Trophoblast cell (in vitro differentiated cells and primary cell): ENCODE data around the gene SDK2.

Experiments
- DNase-seq, 2 donors: peaks; one replicate each; pipeline ENCODE4 v3.0.0-alpha.2; 2016
- H2AFZ ChIP-seq: 2 replicates; pipeline ENCODE4 v1.6.1; 2013; ENCODE audit warnings: low read length, moderate library complexity, mild to moderate bottlenecking; ENCODE audit not compliant: insufficient read depth, poor library complexity
- H2AK5ac ChIP-seq: 2 replicates; pipeline ENCODE4 v1.6.1; 2013; ENCODE audit warnings: mild to moderate bottlenecking, low read length
- H2BK120ac ChIP-seq: 2 replicates; pipeline ENCODE4 v1.6.1; 2013; ENCODE audit warnings: low read length, mild to moderate bottlenecking, moderate library complexity; ENCODE audit not compliant: insufficient read depth, poor library complexity
- H2BK12ac ChIP-seq: 2 replicates; pipeline ENCODE4 v1.6.1; 2013; ENCODE audit warnings: mild to moderate bottlenecking, low read length, moderate library complexity
- H2BK5ac ChIP-seq: 2 replicates; pipeline ENCODE4 v1.6.1; 2013; ENCODE audit warnings: low read length, low read depth, moderate library complexity, mild to moderate bottlenecking; ENCODE audit not compliant: poor library complexity
- H3K14ac ChIP-seq: 2 replicates; pipeline ENCODE4 v1.6.1; 2013; ENCODE audit warnings: mild to moderate bottlenecking, low read length
- H3K18ac ChIP-seq: 2 replicates; pipeline ENCODE4 v1.6.1; 2013; ENCODE audit warnings: mild to moderate bottlenecking, low read length
- H3K23ac ChIP-seq: 2 replicates; pipeline ENCODE4 v1.6.1; 2013; ENCODE audit warnings: low read length
- H3K27ac ChIP-seq: 2 replicates; pipeline ENCODE4 v1.5.1; 2013; ENCODE audit warnings: low read depth, mild to moderate bottlenecking, inconsistent platforms, low read length, moderate library complexity
- H3K27me3 ChIP-seq: 2 replicates; pipeline ENCODE4 v1.6.1; 2013; ENCODE audit warnings: inconsistent platforms, mild to moderate bottlenecking, low read length, moderate library complexity; ENCODE audit not compliant: insufficient read depth
- H3K36me3 ChIP-seq, 2 experiments: 1 replicate in 1 of 2; 2 replicates in 1 of 2; pipeline ENCODE4 v1.6.1; 2013; ENCODE audit warnings: low read length in 2 of 2, mild to moderate bottlenecking in 2 of 2, moderate library complexity in 1 of 2; ENCODE audit not compliant: insufficient read depth in 2 of 2, control insufficient read depth in 1 of 2
- H3K4ac ChIP-seq: 2 replicates; pipeline ENCODE4 v1.6.1; 2013; ENCODE audit warnings: low read depth, mild to moderate bottlenecking, low read length, moderate library complexity
- H3K4me1 ChIP-seq, 2 experiments: 1 replicate in 1 of 2; 2 replicates in 1 of 2; pipeline ENCODE4 v1.6.1; 2013; ENCODE audit warnings: low read length in 2 of 2, mild to moderate bottlenecking in 2 of 2, moderate library complexity in 1 of 2; ENCODE audit not compliant: insufficient read depth in 2 of 2, control insufficient read depth in 1 of 2
- H3K4me2 ChIP-seq: 2 replicates; pipeline ENCODE4 v1.6.1; 2013; ENCODE audit warnings: inconsistent platforms, mild to moderate bottlenecking, low read length, moderate library complexity
- H3K4me3 ChIP-seq: 2 replicates; pipeline ENCODE4 v1.5.1; 2013; ENCODE audit warnings: mild to moderate bottlenecking, low read depth, low read length, inconsistent platforms
- H3K79me1 ChIP-seq: one replicate; pipeline ENCODE4 v1.6.1; 2013; ENCODE audit warnings: low read length
- H3K79me2 ChIP-seq: 2 replicates; pipeline ENCODE4 v1.6.1; 2013; ENCODE audit warnings: low read length, mild to moderate bottlenecking; ENCODE audit not compliant: control insufficient read depth, insufficient read depth, poor library complexity
- H3K9ac ChIP-seq: 2 replicates; pipeline ENCODE4 v1.6.1; 2013; ENCODE audit warnings: mild to moderate bottlenecking, low read length
- H3K9me3 ChIP-seq: 2 replicates; pipeline ENCODE4 v1.6.1; 2013; ENCODE audit warnings: low read depth, mild to moderate bottlenecking, control low read depth, inconsistent platforms, low read length; ENCODE audit not compliant: insufficient read depth
- H4K12ac ChIP-seq: 2 replicates; pipeline ENCODE4 v1.6.1; 2013; ENCODE audit warnings: low read depth, mild to moderate bottlenecking, low read length, moderate library complexity
- H4K8ac ChIP-seq: 2 replicates; pipeline ENCODE4 v1.6.1; 2013; ENCODE audit warnings: low read depth, mild to moderate bottlenecking, low read length, moderate library complexity
- H4K91ac ChIP-seq: one replicate; pipeline ENCODE4 v1.6.1; 2013; ENCODE audit warnings: low read depth, mild to moderate bottlenecking, low read length, moderate library complexity
- WGBS: extraction: QIAGEN DNeasy Blood & Tissue Kit; methylation state at CpG from one replicate; pipeline ENCODE4 v1.1.7; 2013; ENCODE audit warnings: missing lambda C conversion rate; ENCODE audit not compliant: insufficient read length, insufficient coverage; ENCODE audit errors: extremely low coverage; 5-methylcytosine and 5-hydroxymethylcytosine counted together

Gene SDK2

DNA sequence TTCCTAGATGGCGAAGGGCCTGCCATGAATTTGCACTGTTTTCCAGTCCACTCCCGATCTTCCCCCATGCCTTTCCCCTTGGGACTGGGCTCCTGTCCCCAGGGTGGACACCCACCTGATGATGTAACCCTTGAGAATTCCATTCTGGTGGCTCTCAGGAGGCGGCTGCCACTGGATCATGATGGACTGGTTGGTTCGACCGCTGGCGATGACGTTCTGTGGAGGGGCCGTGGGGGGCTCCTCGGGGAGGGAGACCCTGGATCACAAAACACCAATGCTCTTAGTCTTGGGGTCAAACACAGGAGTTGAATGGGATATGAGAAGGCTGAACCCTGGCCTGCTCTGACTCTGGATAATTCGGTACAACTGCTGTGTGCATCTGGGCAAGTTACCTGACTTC is 225.2 kb downstream of the SDK2 start:
- H3K36me3 ChIP-seq = peaks cover 20 to 22% of the 10 kb centered on the region in 2 experiments
- H3K4me1 ChIP-seq = no peaks in the 10 kb centered on the region
- no peak overlapping the region for H3K27ac ChIP-seq
- no peak overlapping the region for H4K91ac ChIP-seq
- WGBS = no CpG with 5 or more reads among the region's 10 CpGs
- H3K79me2 ChIP-seq = no peaks in the 10 kb centered on the region
- no peak overlapping the region for H2BK5ac ChIP-seq
- H3K27me3 ChIP-seq = no peaks in the 10 kb centered on the region
- no peak overlapping the region for H3K4me2 ChIP-seq
- DNase-seq = no peak
- H3K79me1 ChIP-seq = no peaks in the 10 kb centered on the region
- no peak overlapping the region for H3K4me3 ChIP-seq
- H3K14ac ChIP-seq = no peak overlapping the region
- no peak overlapping the region for H4K12ac ChIP-seq
- H3K23ac ChIP-seq = no peak overlapping the region
- H3K9me3 ChIP-seq = no peaks in the 10 kb centered on the region
- no peak overlapping the region for H2BK12ac ChIP-seq
- H3K4ac ChIP-seq = no peak overlapping the region
- no peak overlapping the region for H2AFZ ChIP-seq
- no peak overlapping the region for H2BK120ac ChIP-seq
- no peak overlapping the region for H3K18ac ChIP-seq
- no peak overlapping the region for H3K9ac ChIP-seq
- H4K8ac ChIP-seq = no peak overlapping the region
- no peak overlapping the region for H2AK5ac ChIP-seq

- WGBS = no CpG with 5 or more reads among the region's 15 CpGs
- Histone ChIP-seq H2BK120ac (no peak overlapping the region), H3K23ac (no peak overlapping the region), H3K4me3 (no peak overlapping the region), H3K36me3 (peaks cover 7 to 14% of the 10 kb centered on the region in 2 experiments), H4K12ac (no peak overlapping the region), H2AFZ (no peak overlapping the region), H3K9ac (no peak overlapping the region), H3K27ac (no peak overlapping the region), H2BK5ac (no peak overlapping the region), H3K9me3 (no peaks in the 10 kb centered on the region), H3K4me2 (no peak overlapping the region), H2BK12ac (no peak overlapping the region), H3K27me3 (no peaks in the 10 kb centered on the region), H3K18ac (no peak overlapping the region), H4K91ac (no peak overlapping the region), H4K8ac (no peak overlapping the region), H3K4ac (no peak overlapping the region), H2AK5ac (no peak overlapping the region), H3K79me2 (no peaks in the 10 kb centered on the region), H3K79me1 (no peaks in the 10 kb centered on the region), H3K14ac (no peak overlapping the region), H3K4me1 (no peaks in the 10 kb centered on the region)
- DNase-seq = no peak
These were observed 228.5 kb downstream of the SDK2 start for GRCh38 chr17:73415782-73416181.

- WGBS = no CpG with 5 or more reads among the region's 20 CpGs
- no peak overlapping the region for H2BK120ac ChIP-seq
- H2AFZ ChIP-seq = no peak overlapping the region
These were observed 229.9 kb downstream of the SDK2 start for GRCh38 chr17:73414171-73414955.

DNA sequence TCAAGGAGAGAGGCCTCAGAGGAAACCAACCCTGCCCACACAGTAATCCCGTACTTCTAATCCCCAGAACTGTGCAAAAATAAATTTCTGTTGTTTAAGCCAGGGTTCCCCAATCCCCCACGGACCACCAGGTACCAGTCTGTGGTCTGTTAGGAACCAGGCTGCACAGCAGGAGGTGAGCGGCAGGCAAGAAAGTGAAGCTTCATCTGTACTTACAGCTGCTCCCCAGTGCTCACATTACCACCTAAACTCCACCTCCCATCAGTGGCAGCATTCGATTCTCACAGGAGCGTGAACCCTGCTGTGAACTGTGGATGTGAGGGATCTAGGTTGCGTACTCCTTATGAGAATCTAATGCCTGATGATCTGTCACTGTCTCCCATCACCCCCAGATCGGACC is 231.3 kb downstream of the SDK2 start:
- no peak overlapping the region for H2BK12ac ChIP-seq
- H3K23ac ChIP-seq = no peak overlapping the region
- no peaks in the 10 kb centered on the region for H3K79me1 ChIP-seq
- no peak overlapping the region for H3K27ac ChIP-seq
- H3K4me3 ChIP-seq = no peak overlapping the region
- no peak overlapping the region for H3K4ac ChIP-seq
- no CpG with 5 or more reads among the region's 7 CpGs for WGBS
- H2AFZ ChIP-seq = no peak overlapping the region
- H3K9ac ChIP-seq = no peak overlapping the region
- no peak overlapping the region for H2BK5ac ChIP-seq
- H3K79me2 ChIP-seq = no peaks in the 10 kb centered on the region
- DNase-seq = no peak
- no peak overlapping the region for H2AK5ac ChIP-seq
- peaks cover 4 to 11% of the 10 kb centered on the region in 2 experiments for H3K36me3 ChIP-seq
- no peak overlapping the region for H4K12ac ChIP-seq
- H3K14ac ChIP-seq = no peak overlapping the region
- no peaks in the 10 kb centered on the region for H3K27me3 ChIP-seq
- no peak overlapping the region for H4K8ac ChIP-seq
- no peak overlapping the region for H3K4me2 ChIP-seq
- no peaks in the 10 kb centered on the region for H3K4me1 ChIP-seq
- H3K9me3 ChIP-seq = no peaks in the 10 kb centered on the region
- no peak overlapping the region for H3K18ac ChIP-seq
- H4K91ac ChIP-seq = no peak overlapping the region
- H2BK120ac ChIP-seq = no peak overlapping the region

More at GRCh38 chr17:73414171-73414955, 229.9 kb downstream of the SDK2 start:
- no peak overlapping the region for H3K9ac ChIP-seq
- no peaks in the 10 kb centered on the region for H3K9me3 ChIP-seq
- H2BK5ac ChIP-seq = no peak overlapping the region
- no peaks in the 10 kb centered on the region for H3K27me3 ChIP-seq
- H3K14ac ChIP-seq = no peak overlapping the region
- no peaks in the 10 kb centered on the region for H3K79me2 ChIP-seq
- no peak overlapping the region for H3K27ac ChIP-seq
- H3K18ac ChIP-seq = no peak overlapping the region
- peaks cover 4 to 11% of the 10 kb centered on the region in 2 experiments for H3K36me3 ChIP-seq
- no peak overlapping the region for H4K8ac ChIP-seq
- H3K23ac ChIP-seq = no peak overlapping the region
- H3K79me1 ChIP-seq = no peaks in the 10 kb centered on the region
- no peak overlapping the region for H4K91ac ChIP-seq
- DNase-seq = no peak
- no peak overlapping the region for H2BK12ac ChIP-seq
- no peaks in the 10 kb centered on the region for H3K4me1 ChIP-seq
- no peak overlapping the region for H3K4ac ChIP-seq
- no peak overlapping the region for H4K12ac ChIP-seq
- H3K4me3 ChIP-seq = no peak overlapping the region
- H3K4me2 ChIP-seq = no peak overlapping the region
- no peak overlapping the region for H2AK5ac ChIP-seq
